Left hindlimb (tissue), 1 donor: Measurements from ENCODE around the gene SLC36A4.
"Not testable (repeated sequence)": the region's sequence is repeated elsewhere in the genome, so short reads cannot be mapped to it uniquely, and the experiment has no call there.

Source experiments
- DNase-seq: peaks from one replicate; pipeline ENCODE4 v3.0.0-alpha.2; 2018

Gene SLC36A4

DNA sequence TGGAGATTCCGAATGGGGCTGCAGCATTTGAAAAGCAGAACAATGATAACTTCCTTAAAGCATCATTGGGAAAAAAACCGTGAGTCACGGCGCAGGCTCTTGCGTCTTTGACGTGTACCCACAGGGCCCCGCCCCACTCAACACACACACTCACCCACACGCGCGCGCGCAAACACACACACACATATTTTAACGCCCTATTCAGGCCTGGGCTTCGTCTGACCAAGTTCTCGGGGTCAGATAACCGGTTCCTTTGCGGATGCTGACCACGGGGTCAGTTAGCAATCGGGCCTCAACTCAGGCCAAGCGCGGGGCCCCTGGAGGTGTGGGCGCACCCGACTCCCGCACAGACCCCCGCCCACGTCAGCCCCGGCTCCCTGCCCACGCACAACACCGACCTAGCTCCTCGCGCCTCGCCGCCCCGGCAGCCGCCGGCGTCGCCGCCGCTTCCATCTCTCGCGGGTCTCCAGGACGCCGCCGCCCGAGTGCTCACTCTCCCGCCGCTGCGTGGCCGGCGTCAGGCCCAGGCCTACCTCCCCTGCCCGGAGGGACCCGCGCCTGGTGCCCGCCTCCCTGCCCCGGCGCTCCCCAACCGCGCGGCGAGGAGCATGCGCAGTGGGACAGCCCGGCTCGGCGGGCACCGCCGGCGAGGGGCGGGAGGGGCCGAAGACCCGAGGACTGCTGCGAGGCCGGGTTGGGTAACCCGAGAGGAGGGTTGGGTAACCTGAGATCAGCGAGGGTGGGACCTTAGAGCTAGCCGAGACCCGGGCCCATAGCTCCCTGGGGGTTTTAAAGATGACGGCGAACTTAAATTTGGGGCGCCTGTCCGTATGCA lies at the start of gene SLC36A4:
TSS of gene SLC36A4 (minus strand) at position 612 of the 835 bp plus-strand sequence. CDS start at position 453, 159 bp downstream.
- DNase-seq: peak; percentile 90

DNA sequence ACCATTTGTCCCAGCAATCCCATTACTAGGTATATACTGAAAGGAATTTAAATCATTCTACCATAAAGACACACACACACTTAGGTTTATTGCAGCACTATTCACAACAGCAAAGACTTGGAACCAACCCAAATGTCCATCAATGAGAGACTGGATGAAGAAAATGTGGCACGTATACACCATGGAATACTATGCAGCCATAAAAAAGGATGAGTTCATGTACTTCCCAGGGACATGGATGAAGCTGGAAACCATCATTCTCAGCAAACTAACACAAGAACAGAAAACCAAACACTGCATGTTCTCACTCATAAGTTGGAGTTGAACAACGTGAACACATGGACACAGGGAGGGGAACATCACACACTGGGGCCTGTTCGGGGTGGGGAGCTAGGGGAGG lies 49.0 kb upstream of the SLC36A4 start:
- DNase-seq: not testable (repeated sequence)

DNA sequence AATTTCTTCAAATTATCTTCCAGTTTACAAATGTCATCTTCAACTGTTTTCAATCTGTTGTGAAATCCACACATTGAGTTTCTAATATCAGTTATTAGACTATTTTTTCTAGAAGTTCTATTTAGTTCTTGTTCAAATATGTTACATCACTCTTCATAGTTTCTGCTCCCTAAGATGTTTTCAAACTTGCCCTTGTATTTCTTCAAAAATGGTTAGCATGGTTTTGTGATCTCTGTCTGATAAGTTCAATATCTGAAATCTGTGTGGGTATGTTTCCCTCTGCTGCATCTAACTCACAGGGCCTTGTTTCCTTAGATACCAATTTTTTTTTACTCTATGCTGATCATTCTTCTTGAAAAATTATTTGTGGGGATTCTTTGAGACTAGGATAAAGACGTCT lies 46.2 kb upstream of the SLC36A4 start:
- no peak for DNase-seq

DNA sequence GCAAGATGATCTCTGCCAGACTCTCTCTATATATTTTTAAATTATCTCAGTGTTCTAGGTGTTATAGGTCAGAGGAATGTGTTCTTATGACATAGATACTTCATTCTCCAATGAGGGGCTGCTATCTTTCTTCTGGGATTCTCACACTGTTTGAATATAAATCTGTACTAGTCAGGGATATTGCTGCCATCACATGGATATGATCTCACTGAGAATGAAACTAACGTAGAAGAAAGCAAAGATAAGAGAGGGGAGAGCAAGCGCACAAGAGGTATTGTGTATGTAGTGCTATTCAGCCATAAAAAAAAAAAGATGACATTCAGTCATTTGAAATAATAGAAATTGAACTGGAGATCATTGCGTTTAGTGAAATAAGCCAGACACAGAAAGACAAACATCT lies 42.2 kb upstream of the SLC36A4 start:
- no peak for DNase-seq

DNA sequence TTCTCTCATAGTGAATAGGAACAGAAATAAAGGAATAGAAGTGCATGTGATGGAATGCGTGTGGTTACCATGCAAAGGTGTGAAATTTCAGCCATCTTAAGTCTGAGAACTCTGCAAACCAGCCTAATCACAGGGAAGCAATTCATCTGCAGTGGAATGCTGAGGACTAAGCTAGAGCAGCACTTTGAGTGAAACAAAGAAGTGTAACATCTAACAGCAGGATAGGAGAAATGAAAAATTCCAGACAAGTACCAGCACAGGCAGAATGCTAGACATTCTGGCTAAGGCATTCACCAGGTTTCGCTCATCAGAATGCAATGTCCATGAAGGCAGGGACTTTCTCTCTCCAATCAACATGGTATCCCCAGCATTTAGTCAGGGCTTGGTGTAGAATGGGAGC lies 41.2 kb upstream of the SLC36A4 start:
- DNase-seq: no peak

DNA sequence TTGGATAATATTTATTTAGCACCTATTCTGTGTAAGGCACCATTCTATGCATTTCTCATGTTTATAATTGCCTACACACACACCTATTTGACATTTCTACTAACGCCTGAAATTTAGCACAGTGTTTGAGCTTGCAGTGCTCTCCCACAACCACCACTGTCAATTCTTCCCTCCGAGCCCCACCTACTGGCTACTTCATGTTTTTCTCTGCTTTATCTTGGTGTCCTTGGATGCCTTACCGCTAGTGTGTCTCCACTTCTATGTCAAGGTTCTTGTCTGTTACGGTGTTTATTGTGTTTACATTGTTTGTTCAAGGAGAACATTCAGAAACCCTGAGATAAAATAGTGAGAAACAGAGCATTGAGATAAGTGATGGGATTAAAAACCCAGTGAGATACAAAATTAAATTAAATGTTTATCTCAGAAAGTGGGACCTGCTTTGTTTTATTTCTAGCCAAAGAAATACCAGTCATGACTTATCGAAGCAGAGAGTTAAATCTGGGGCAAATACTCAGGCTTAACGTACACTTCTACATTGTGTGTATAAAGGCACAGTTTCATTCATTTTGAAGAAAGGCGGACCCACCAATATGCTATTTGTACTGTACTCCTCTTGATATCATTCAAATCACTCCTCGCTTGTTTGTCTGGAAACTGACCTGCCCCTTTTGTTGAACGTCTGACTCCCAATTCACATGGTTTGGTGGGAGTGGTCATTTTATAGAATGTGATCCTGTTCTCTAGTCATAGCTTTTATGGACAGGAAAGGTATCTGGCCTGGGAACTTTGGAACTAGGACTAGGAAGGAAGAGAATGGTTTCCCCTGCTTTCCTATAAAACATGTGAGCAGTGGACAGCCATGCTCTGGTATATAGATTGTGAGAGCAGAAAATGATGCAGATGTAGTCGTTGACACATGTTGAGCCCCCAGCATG lies 39.2 kb upstream of the SLC36A4 start:
- no peak for DNase-seq

DNA sequence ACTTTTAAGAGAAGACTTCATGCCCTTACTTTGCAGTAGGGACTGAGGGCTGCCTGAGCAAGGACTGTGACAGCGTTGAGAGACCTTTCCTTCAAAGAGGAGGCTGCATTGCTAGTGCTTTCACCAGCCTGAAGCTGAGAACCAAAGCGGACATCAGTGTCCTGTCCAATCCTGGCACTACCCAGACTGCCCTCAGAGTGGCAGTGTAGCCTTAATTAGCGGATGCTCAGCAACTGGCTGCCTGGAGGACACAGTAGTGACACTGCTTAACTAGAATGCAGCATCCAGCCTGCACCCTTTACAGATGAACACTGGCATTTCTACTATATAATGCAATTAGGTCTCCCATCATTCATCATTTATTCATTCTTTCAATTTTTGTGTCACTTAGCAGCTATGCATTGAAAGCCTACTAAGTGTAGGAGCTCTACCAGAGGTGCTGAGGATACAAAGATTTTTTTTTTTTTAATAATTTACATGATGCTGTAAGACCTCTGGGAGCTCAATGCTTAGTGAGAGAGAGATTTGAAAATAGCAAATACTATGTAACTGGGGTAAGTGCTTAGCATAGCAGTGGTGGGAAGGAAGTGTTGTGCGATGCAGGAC lies 36.9 kb upstream of the SLC36A4 start:
- peak; percentile 80 for DNase-seq

DNA sequence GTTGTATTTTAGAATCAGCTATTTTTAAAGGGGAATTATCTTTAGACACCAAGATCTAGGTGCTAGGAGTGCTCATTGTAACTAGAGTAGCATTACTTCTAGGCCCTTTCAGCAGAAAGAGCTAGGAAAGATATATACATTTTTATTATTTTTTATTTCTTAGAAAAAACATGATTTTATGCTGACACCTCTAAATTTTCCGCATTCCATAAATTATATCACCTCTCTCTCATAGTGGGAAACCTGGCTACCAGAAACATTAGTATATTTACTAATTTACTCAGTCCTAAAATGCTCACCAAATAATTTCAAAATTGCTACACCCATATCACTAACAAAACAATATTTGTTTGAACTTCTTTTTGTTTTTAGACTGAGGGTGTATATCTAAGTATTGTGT lies 32.1 kb upstream of the SLC36A4 start:
- no peak for DNase-seq

DNA sequence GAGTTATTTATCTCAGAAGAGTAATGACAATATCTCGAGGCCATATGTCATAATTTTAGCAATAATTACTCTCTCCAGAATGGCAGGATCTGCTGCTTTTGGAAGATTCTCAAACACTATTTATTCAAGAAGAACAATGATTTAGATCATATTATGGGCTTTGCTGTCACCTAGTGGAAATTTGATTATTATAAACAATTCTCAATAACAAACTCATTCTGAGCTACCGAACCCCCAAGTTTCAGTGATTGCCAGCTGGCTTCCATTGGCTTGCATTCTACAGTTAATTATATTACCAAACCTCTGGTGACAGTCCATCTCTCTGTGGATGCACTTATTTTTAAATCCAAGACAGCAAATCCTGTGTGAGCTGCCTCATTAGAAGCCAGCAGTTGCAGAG lies 27.9 kb upstream of the SLC36A4 start:
- DNase-seq: no peak

DNA sequence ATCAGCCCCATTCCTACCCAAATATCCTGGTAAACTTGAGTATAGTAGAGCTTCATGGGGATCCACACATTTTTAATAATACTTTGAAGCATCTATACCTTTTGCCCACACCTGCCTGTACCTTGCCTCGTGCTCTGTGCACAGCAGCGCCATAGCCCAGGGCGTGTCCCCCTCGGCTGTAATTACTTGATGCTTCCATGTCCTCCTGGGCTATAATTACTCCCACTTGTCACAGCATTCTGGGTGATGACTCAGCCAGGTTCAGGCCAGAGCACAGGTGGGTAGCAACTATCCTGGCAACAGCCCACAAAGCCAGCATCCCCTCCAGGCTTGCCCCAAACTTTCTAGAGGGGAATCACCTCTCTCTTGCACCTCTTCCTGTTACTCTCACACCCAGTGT lies 23.7 kb upstream of the SLC36A4 start:
- no peak for DNase-seq

DNA sequence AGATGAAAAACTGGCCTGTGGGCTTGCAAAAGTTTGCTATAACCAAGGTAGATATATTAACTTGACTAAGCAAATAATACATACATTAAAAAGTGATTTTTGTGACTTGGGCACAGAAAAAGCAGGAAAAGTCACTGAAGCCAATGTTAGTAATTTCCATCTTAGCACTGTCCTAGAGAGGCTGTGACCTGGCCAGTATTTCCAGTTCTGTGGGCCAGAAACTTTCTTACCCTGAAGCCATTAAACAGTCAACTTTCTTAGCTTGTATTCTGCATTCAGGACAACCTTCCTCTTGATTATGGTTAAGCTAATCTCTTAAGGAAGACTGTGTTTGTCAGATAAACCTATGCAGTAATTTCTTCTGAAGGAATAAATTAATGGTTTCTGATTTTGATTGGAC lies 22.3 kb upstream of the SLC36A4 start:
- DNase-seq: no peak

DNA sequence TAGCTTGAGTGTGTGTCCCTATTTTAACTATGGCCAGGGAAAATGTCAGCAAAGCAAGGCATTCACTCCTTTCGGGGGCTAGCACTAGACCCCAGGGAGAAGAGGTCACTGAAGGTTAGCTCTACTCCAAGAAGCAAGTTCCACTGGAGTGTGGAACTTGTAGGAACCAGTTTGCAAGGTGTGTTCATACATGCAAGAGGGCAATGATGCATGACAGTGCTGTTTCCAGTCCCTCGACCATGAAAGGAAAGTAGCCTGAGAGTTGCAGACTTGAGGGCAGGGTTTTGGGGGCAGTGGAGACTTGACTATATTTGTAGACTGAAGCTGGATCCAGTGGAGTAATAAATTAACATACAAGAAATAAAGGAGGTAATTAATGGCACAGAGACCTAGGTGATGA lies 21.6 kb upstream of the SLC36A4 start:
- no peak for DNase-seq

DNA sequence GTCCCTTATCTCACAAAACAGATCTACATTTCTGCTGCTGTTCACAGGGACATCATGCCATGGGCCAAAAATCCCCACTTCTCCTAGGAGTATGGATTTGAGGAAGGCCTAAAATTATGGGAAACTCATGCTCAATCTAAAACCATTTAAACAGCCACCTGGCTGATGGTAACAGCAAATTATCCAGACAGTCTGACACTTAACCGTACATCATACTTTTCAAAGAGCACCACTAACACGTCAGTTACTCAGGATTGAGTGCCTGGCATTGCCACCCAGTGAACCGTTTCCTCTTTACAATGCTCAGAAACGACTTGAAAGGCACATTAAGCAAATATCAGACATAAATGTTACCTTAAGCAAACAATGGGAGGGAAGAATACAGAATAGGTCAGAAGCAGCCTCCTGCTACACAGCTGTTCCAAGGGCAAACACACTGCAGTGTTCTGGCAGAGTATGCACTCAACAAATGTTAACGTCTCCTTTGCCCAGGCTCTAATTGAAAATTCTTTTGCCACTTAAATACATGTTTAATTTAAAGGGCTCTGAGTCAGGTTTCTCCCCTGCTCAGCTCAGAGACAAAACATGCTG lies 18.8 kb upstream of the SLC36A4 start:
- no peak for DNase-seq

DNA sequence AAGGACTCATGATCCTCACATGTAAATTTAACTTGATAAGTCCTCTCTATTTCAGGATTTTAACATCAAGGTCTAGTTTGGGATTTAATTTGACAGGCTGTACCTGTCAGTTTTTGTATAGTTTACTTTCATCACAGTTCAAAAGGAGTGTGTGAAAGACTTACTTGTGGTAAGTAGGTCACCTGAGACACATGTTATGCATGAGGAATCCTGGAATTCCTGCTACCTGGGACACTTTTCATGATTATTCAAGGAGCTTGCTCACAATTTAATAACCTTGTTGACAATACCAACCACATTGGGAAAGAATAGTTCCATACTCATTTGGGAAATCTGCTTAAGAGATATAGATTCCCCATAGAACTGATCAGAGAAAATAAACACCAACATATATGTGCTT lies 15.8 kb upstream of the SLC36A4 start:
- DNase-seq: no peak

DNA sequence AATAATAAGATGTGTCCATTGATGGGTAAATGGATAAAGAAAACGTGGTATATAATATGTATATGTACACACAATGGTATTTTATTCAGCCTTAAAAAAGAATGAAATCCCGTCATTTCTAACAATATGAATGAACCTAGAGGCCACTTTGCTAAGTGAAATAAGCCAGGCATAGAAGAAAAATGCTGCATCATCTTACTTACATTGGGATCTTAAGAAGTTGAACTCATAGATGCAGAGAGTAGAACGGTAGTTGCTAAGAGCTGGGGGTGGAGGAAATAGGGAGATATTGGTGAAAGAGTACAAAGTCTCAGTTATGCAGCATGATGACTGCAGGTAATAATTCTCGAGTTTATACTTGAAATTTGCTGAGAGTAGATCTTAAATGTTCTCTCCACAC lies 14.3 kb upstream of the SLC36A4 start:
- DNase-seq: no peak

DNA sequence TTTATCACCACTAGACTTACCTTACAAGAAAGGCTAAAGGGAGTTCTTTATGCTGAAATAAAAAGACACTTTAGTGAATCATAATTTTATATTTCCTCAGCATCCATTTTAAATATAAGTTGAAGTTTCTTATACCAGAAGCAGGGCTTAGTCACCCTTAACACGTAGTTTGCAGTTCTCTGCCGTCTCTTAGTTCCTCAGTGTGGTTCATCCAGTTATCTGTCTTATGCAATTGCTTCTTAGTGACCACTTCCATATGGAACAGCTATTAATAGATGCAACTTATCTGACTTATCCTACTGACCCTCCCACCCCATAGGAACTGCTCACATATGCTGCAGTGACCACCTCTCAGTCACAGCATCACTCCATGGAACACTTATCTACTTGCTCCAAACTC lies 11.7 kb upstream of the SLC36A4 start:
- DNase-seq: no peak

DNA sequence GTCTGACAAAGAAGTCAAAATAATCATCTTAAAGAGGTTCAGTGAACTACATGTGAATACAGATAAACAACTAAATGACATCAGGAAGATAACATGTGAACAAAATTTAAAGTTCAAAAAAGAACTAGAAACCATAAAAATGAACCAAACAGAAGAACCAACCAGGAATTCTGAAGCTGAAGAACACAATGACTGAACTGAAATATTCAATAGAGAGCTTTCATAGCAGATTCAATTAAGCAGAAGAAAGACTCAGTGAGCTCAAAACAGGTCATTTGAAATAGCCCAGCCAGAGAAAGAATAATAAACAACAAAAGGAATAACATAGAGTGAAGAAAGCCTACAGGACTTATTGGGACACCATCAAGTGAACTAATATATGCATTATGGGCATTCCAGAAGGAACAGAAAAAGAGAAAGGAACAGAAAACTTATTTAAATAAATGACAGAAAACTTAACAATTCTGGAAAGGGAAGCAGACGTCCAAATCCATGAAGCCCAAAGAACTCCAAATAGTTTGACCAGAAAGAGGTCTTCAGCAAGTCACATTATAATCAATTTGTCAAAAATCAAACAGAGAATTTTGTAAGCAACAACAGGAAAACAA lies 11.0 kb upstream of the SLC36A4 start:
- no peak for DNase-seq

DNA sequence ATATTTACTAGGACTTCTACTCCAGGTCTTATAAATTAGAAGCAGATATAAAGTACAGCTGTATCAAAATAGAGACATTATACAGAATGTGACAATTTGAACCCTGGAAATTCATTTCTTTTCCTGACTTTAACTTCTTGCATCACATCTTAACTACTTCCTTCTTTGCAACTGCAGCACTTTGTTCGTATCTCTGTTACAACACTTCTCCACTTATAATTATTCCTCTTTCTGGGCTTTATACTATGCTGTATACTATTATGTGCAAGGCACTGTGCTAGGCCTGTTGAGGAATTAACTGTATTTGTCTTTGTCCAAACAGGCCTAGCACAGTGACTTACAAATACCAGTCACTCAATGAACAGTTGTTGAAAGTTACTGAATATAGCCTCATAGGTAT lies 1.8 kb upstream of the SLC36A4 start:
- DNase-seq: no peak

DNA sequence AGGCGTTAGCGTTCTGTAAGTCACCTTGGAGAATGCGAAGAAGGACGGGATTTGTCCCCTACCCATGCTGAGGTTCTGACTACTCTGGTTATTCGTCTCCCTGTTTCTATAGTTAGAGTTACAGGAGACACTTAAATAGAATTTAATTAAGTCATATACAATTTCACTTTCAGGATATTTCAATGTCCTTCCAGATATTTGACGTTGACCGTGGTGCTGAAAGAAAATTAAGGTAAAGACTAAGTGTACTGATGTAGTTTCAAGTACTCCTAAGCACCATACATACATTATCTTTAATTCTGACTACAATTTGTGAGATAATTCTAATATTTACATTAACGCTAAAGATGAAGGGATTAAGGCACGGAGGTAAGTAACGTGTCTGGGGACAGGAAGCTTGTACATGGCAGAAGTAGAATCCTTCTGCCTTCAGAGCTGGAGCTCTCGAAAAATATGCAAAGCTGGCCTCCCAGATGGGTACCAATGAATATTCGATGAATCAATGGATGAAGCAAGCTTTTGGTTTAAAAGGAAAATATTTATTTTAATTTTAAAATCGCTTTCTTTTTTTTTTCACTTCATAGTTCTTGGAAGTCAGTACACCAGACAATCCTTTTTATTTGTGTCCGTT lies 539 bp upstream of the SLC36A4 start:
- no peak for DNase-seq

DNA sequence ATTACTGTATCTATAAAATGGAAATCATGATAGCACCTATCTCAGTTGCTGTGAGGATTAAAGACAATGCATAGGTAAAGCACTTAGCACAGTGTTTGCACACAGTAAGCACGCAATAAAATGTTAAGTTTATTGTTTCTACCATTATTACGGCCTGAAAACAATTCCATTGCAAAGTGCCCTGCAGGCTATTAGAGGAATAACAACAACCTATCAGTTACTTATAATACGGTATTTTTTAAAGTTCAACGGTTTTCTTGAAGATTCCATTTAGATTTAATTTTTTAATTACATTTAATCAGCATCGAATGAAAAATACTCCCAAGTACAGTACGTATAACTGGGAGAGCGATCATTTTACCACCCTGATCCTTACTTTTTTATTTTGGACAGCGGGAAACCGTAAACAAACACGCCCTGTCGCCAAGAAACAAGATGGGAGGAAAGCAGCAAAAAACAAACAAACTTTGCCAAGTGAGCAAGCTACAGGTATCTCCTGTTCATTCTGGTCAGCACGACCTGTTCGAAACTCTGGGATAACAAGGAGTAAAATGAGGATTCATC lies 893 bp downstream of the SLC36A4 start:
- DNase-seq: no peak

DNA sequence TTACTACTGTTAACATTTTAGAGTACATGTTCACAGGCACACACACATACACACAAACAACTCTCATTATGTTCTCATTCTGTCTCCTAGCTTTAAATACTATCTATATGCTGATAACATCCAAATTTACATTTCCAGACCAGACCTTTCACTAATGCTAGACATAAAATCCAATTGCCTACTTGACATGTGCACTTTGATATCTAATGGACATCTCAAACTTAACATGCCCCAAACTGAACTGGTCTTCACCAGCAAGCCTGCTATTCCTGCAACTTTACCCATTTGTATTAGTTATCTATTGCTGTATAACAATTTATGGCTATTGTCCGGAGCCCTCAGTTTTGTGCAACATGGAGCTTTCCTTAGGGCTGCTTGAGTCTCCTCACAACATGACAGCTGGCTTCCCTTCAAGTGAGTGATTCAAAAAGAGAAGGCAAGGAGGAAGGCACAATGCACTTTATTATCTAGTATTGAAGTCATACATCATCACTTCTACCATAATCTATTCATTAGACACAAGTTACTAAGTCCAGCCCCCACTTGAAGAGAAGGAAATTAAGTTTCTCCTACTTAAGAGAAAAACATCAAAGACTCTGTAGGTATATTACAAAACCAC lies 3.0 kb downstream of the SLC36A4 start:
- DNase-seq: no peak
